ENCODE data around the gene C2orf80. TPM values are rescaled to one million over a fixed set of nuclear protein-coding genes. Genes with fewer than 3 reads are reported as not detected.

C2orf80 gene
- total and polyA plus RNA-seq, 2 donors (not counting 1 experiment from before 2014, with no cell fraction given) = not detected

DNA sequence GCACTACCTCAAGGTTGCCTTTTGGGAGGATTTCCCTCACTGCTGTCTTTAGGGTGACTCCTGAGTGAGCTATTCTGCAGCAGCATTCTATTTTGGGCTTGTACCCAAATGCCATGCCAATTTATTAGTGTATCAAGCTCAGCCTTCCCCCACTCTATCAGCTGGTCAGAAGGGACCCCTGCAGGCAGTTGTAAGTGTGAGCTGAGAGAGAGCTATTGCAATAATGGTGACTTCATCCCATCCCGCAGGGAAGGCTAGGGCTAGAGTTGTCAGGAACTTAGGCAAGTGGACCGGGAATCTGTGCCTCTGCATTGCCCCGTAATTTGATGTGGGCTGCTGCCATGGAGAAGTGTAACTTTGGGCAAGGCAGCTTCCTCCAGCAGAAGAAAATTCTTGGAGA lies 42.1 kb downstream of the C2orf80 start:
- DNase-seq (ENCODE audit: low read depth in 2 of 2) = no peak
- no peaks in the 10 kb centered on the region for H3K4me1 ChIP-seq (ENCODE audit: control insufficient read depth, extremely low read depth, insufficient read depth, low read length)
- H3K27me3 ChIP-seq (ENCODE audit: control insufficient read depth, insufficient read depth, low read length) = no peaks in the 10 kb centered on the region
- TF ChIP-seq EZH2 (IDR thresholded peaks at IDR 0.05; ENCODE audit: low read length, missing control alignments) = no peak
- TF ChIP-seq, protein P1, sequence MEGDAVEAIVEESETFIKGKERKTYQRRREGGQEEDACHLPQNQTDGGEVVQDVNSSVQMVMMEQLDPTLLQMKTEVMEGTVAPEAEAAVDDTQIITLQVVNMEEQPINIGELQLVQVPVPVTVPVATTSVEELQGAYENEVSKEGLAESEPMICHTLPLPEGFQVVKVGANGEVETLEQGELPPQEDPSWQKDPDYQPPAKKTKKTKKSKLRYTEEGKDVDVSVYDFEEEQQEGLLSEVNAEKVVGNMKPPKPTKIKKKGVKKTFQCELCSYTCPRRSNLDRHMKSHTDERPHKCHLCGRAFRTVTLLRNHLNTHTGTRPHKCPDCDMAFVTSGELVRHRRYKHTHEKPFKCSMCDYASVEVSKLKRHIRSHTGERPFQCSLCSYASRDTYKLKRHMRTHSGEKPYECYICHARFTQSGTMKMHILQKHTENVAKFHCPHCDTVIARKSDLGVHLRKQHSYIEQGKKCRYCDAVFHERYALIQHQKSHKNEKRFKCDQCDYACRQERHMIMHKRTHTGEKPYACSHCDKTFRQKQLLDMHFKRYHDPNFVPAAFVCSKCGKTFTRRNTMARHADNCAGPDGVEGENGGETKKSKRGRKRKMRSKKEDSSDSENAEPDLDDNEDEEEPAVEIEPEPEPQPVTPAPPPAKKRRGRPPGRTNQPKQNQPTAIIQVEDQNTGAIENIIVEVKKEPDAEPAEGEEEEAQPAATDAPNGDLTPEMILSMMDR (conservative IDR thresholded peaks at IDR 0.05 in 1 of 2, IDR thresholded peaks at IDR 0.05 in 1 of 2; ENCODE audit: low read depth in 1 of 2, low read length in 2 of 2) = no peak
- H3K4me2 ChIP-seq (ENCODE audit: extremely low read depth, insufficient read depth, low read length) = no peak overlapping the region
- no peak overlapping the region for H3K4me3 ChIP-seq (replicated peaks in 1 of 4; ENCODE audit: control extremely low read depth in 1 of 4, insufficient read depth in 1 of 4, low read depth in 3 of 4, low read length in 4 of 4)
- H3K9ac ChIP-seq (ENCODE audit: insufficient read depth, low read length) = no peak overlapping the region
- no peaks in the 10 kb centered on the region for H3K79me2 ChIP-seq (ENCODE audit: control insufficient read depth, insufficient read depth, low read length)
- no peak overlapping the region for H2AFZ ChIP-seq (ENCODE audit: low read length)
- no peak overlapping the region for H3K27ac ChIP-seq (ENCODE audit: insufficient read depth, low read length)
- no peaks in the 10 kb centered on the region for H3K36me3 ChIP-seq (ENCODE audit: control insufficient read depth, insufficient read depth, low read length)
- H4K20me1 ChIP-seq (ENCODE audit: control insufficient read depth, extremely low read depth, insufficient read depth, low read length) = no peaks in the 10 kb centered on the region
- no peaks in the 10 kb centered on the region for H3K9me3 ChIP-seq (ENCODE audit: control insufficient read depth, insufficient read depth, low read depth, low read length)

DNA sequence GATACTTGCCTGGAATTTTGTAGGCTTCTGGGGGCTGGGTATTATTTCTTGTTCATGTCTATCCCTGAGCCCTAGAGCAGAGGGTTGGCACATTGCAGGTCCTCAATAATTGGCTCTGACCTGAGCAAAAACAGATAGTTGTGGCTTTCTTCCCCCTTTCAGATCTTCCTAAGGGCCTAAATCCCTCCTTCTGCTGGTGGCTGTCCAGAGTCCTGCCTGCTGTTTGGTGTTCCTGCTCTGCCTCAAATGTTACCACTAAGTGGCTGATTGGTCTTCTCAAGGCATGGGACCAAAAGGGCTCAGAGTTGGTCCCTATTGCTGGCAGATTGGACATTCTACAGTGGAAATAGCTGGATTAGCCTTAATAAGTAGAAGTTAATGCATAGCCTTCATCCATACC lies 42.8 kb downstream of the C2orf80 start:
- Histone ChIP-seq H4K20me1 (ENCODE audit: control insufficient read depth, extremely low read depth, insufficient read depth, low read length) (no peaks in the 10 kb centered on the region), H3K9me3 (ENCODE audit: control insufficient read depth, insufficient read depth, low read depth, low read length) (no peaks in the 10 kb centered on the region), H3K4me2 (ENCODE audit: extremely low read depth, insufficient read depth, low read length) (no peak overlapping the region), H3K4me1 (ENCODE audit: control insufficient read depth, extremely low read depth, insufficient read depth, low read length) (no peaks in the 10 kb centered on the region), H3K27ac (ENCODE audit: insufficient read depth, low read length) (no peak overlapping the region), H3K79me2 (ENCODE audit: control insufficient read depth, insufficient read depth, low read length) (no peaks in the 10 kb centered on the region), H3K36me3 (ENCODE audit: control insufficient read depth, insufficient read depth, low read length) (no peaks in the 10 kb centered on the region), H3K27me3 (ENCODE audit: control insufficient read depth, insufficient read depth, low read length) (no peaks in the 10 kb centered on the region), H2AFZ (ENCODE audit: low read length) (no peak overlapping the region), H3K4me3 (replicated peaks in 1 of 4; ENCODE audit: control extremely low read depth in 1 of 4, insufficient read depth in 1 of 4, low read depth in 3 of 4, low read length in 4 of 4) (no peak overlapping the region), H3K9ac (ENCODE audit: insufficient read depth, low read length) (no peak overlapping the region)
- DNase-seq (ENCODE audit: low read depth in 2 of 2) = no peak
- TF ChIP-seq EZH2 (IDR thresholded peaks at IDR 0.05; ENCODE audit: low read length, missing control alignments) = no peak
- TF ChIP-seq, protein P1 (conservative IDR thresholded peaks at IDR 0.05 in 1 of 2, IDR thresholded peaks at IDR 0.05 in 1 of 2; ENCODE audit: low read depth in 1 of 2, low read length in 2 of 2) = no peak

- no peaks in the 10 kb centered on the region for H3K79me2 ChIP-seq (ENCODE audit: control insufficient read depth, insufficient read depth, low read length)
- H3K27ac ChIP-seq (ENCODE audit: insufficient read depth, low read length) = no peak within 1 kb of the TSS
- no peak within 1 kb of the TSS for H3K4me2 ChIP-seq (ENCODE audit: extremely low read depth, insufficient read depth, low read length)
- H3K9me3 ChIP-seq (ENCODE audit: control insufficient read depth, insufficient read depth, low read depth, low read length) = no peaks in the 10 kb centered on the region
- no peak within 1 kb of the TSS for H3K4me3 ChIP-seq (replicated peaks in 1 of 4; ENCODE audit: control extremely low read depth in 1 of 4, insufficient read depth in 1 of 4, low read depth in 3 of 4, low read length in 4 of 4)
- DNase-seq (ENCODE audit: low read depth in 2 of 2) = no peak
- H3K4me1 ChIP-seq (ENCODE audit: control insufficient read depth, extremely low read depth, insufficient read depth, low read length) = no peaks in the 10 kb centered on the region
- no peaks in the 10 kb centered on the region for H3K27me3 ChIP-seq (ENCODE audit: control insufficient read depth, insufficient read depth, low read length)
- no peaks in the 10 kb centered on the region for H4K20me1 ChIP-seq (ENCODE audit: control insufficient read depth, extremely low read depth, insufficient read depth, low read length)
- H3K9ac ChIP-seq (ENCODE audit: insufficient read depth, low read length) = no peak within 1 kb of the TSS
- TF ChIP-seq EZH2 (IDR thresholded peaks at IDR 0.05; ENCODE audit: low read length, missing control alignments) = no peak
- H2AFZ ChIP-seq (ENCODE audit: low read length) = no peak within 1 kb of the TSS
- H3K36me3 ChIP-seq (ENCODE audit: control insufficient read depth, insufficient read depth, low read length) = no peaks in the 10 kb centered on the region
Measured at GRCh38 chr2:208146006-208146405, 43.8 kb downstream of the C2orf80 start, which contains the start of gene CRYGB. TSS of gene CRYGB (minus strand) at chr2:208146158. CDS start at chr2:208146120, 38 bp downstream.
